ENCODE data around the gene ZSCAN4. TPM values are rescaled to one million over a fixed set of nuclear protein-coding genes. Genes with fewer than 3 reads are reported as not detected.

ZSCAN4 gene
- total RNA-seq, 1 donor from 2014 or later: 1.2 TPM

- H3K27me3 Mint-ChIP-seq (ENCODE audit: low read depth, unreplicated experiment): peaks cover 9% of the 10 kb centered on the region
- no peak for DNase-seq (ENCODE audit: low read depth)
- H3K27ac Mint-ChIP-seq (ENCODE audit: unreplicated experiment): peak overlapping the region; percentile 69
- Histone ChIP-seq H3K9me3 (ENCODE audit: insufficient read depth, low read depth, low read length) (peaks cover 39% of the 10 kb centered on the region), H3K4me1 (ENCODE audit: insufficient read depth, low read length) (no peaks in the 10 kb centered on the region), H3K27ac (ENCODE audit: low read depth, low read length) (no peak overlapping the region), H3K36me3 (ENCODE audit: insufficient read depth, low read length) (peaks cover 14% of the 10 kb centered on the region), H2AFZ (ENCODE audit: low read depth, low read length) (peak overlapping the region; percentile 99), H3K79me2 (ENCODE audit: insufficient read depth, low read length) (peaks cover 50% of the 10 kb centered on the region), H4K20me1 (ENCODE audit: insufficient read depth, low read length) (peaks cover 7% of the 10 kb centered on the region), H3K9ac (ENCODE audit: low read length) (peak overlapping the region; percentile 80), H3K27me3 (ENCODE audit: insufficient read depth, low read length) (no peaks in the 10 kb centered on the region), H3K4me2 (ENCODE audit: low read length) (peak overlapping the region; percentile 88), H3K4me3 (ENCODE audit: insufficient read depth, low read depth, low read length) (peak overlapping the region; percentile 87)
- H3K4me3 Mint-ChIP-seq (ENCODE audit: unreplicated experiment): peak overlapping the region; percentile 96
- FAIRE-seq: no peak
- H3K9me3 Mint-ChIP-seq (ENCODE audit: unreplicated experiment): peaks cover 25% of the 10 kb centered on the region
- peaks cover 42% of the 10 kb centered on the region for H3K36me3 Mint-ChIP-seq (ENCODE audit: low read depth, unreplicated experiment)
- peaks cover 13% of the 10 kb centered on the region for H3K4me1 Mint-ChIP-seq (ENCODE audit: low read depth, unreplicated experiment)
- no peak for TF ChIP-seq EZH2 (IDR thresholded peaks at IDR 0.05; ENCODE audit: insufficient read depth, low read length)
- TF ChIP-seq CTCF (IDR thresholded peaks at IDR 0.05; ENCODE audit: insufficient read depth, low read depth, low read length): no peak
These were observed 13.6 kb downstream of the ZSCAN4 start for GRCh38 chr19:57682226-57682766.

GRCh38 chr19:57686727-57687126, 18.0 kb downstream of the ZSCAN4 start:
- Histone ChIP-seq H3K4me3 (ENCODE audit: insufficient read depth, low read depth, low read length) (no peak overlapping the region), H3K27me3 (ENCODE audit: insufficient read depth, low read length) (no peaks in the 10 kb centered on the region), H3K27ac (ENCODE audit: low read depth, low read length) (no peak overlapping the region), H3K9ac (ENCODE audit: low read length) (no peak overlapping the region), H3K36me3 (ENCODE audit: insufficient read depth, low read length) (peaks cover 27% of the 10 kb centered on the region), H3K4me2 (ENCODE audit: low read length) (no peak overlapping the region), H3K79me2 (ENCODE audit: insufficient read depth, low read length) (peaks cover 81% of the 10 kb centered on the region), H4K20me1 (ENCODE audit: insufficient read depth, low read length) (peaks cover 7% of the 10 kb centered on the region), H3K9me3 (ENCODE audit: insufficient read depth, low read depth, low read length) (peaks cover 64% of the 10 kb centered on the region), H2AFZ (ENCODE audit: low read depth, low read length) (no peak overlapping the region), H3K4me1 (ENCODE audit: insufficient read depth, low read length) (no peaks in the 10 kb centered on the region)
- H3K27ac Mint-ChIP-seq (ENCODE audit: unreplicated experiment): no peak overlapping the region
- H3K4me3 Mint-ChIP-seq (ENCODE audit: unreplicated experiment): no peak overlapping the region
- H3K36me3 Mint-ChIP-seq (ENCODE audit: low read depth, unreplicated experiment): peaks cover 68% of the 10 kb centered on the region
- FAIRE-seq (no peak), DNase-seq (ENCODE audit: low read depth) (no peak)
- H3K9me3 Mint-ChIP-seq (ENCODE audit: unreplicated experiment): peaks cover 43% of the 10 kb centered on the region
- no peaks in the 10 kb centered on the region for H3K27me3 Mint-ChIP-seq (ENCODE audit: low read depth, unreplicated experiment)
- H3K4me1 Mint-ChIP-seq (ENCODE audit: low read depth, unreplicated experiment): peaks cover 13% of the 10 kb centered on the region
- no peak for TF ChIP-seq EZH2 (IDR thresholded peaks at IDR 0.05; ENCODE audit: insufficient read depth, low read length)
- no peak for TF ChIP-seq CTCF (IDR thresholded peaks at IDR 0.05; ENCODE audit: insufficient read depth, low read depth, low read length)

GRCh38 chr19:57687363-57688010, 18.8 kb downstream of the ZSCAN4 start:
- Mint-ChIP-seq H3K4me3 (ENCODE audit: unreplicated experiment) (no peak overlapping the region), H3K4me1 (ENCODE audit: low read depth, unreplicated experiment) (peaks cover 13% of the 10 kb centered on the region), H3K36me3 (ENCODE audit: low read depth, unreplicated experiment) (peaks cover 68% of the 10 kb centered on the region), H3K27ac (ENCODE audit: unreplicated experiment) (no peak overlapping the region), H3K27me3 (ENCODE audit: low read depth, unreplicated experiment) (no peaks in the 10 kb centered on the region), H3K9me3 (ENCODE audit: unreplicated experiment) (peaks cover 43% of the 10 kb centered on the region)
- DNase-seq (ENCODE audit: low read depth) (no peak), FAIRE-seq (no peak)
- no peak overlapping the region for H3K9ac ChIP-seq (ENCODE audit: low read length)
- no peaks in the 10 kb centered on the region for H3K4me1 ChIP-seq (ENCODE audit: insufficient read depth, low read length)
- peaks cover 6% of the 10 kb centered on the region for H4K20me1 ChIP-seq (ENCODE audit: insufficient read depth, low read length)
- no peak for TF ChIP-seq EZH2 (IDR thresholded peaks at IDR 0.05; ENCODE audit: insufficient read depth, low read length)
- H3K79me2 ChIP-seq (ENCODE audit: insufficient read depth, low read length): peaks cover 79% of the 10 kb centered on the region
- no peak overlapping the region for H3K4me3 ChIP-seq (ENCODE audit: insufficient read depth, low read depth, low read length)
- no peak overlapping the region for H3K27ac ChIP-seq (ENCODE audit: low read depth, low read length)
- no peak overlapping the region for H3K4me2 ChIP-seq (ENCODE audit: low read length)
- no peak overlapping the region for H2AFZ ChIP-seq (ENCODE audit: low read depth, low read length)
- H3K36me3 ChIP-seq (ENCODE audit: insufficient read depth, low read length): peaks cover 27% of the 10 kb centered on the region
- peaks cover 64% of the 10 kb centered on the region for H3K9me3 ChIP-seq (ENCODE audit: insufficient read depth, low read depth, low read length)
- no peaks in the 10 kb centered on the region for H3K27me3 ChIP-seq (ENCODE audit: insufficient read depth, low read length)
